ACHN (cell line): ENCODE results near the gene CRIP2.

ENCODE experiments used
- DNase-seq: peaks from one replicate; pipeline ENCODE4 v3.0.0-alpha.2; 2015
- in situ Hi-C: cut with HindIII; loops from 2 replicates; pipeline ENCODE4 v1.10.0; 2017; ENCODE audit warnings: low sequenced_read_pairs, low pct_ligation_motif_present, low pct_unique_long_range_greater_than_20kb

CRIP2 gene

DNA sequence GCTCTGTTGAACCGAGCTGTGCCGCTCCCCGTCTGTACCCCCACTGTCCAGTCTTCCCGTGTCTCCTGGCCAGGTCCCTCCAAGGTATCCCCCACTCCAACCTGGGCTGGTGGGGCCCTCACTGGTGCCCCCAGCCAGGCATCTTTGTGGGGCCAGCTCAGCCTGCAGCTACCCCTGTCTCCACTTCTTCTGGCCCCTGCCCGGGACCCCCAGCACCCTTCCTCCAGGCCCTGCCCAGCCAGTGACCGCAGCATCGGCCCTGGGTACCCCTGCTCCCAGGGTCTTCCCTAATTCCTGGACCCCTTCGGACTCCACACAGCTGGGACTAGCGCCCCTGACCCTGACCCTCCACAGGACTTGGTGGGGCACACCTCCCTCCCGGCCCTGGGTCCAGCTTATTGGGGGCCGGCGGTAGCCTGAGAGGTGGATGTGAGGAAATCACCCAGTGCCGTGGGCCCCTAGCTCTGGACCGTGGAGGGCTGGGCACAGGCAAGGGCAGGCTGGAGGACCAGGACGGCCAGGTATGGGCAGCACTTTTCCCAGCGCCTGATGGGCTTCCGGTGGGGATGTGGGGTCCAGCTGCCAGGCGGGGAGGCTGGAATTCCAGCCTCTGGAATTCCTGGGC, 8.0 kb downstream of the CRIP2 start:
- in situ Hi-C loops = no loop called here
- DNase-seq = no peak

DNA sequence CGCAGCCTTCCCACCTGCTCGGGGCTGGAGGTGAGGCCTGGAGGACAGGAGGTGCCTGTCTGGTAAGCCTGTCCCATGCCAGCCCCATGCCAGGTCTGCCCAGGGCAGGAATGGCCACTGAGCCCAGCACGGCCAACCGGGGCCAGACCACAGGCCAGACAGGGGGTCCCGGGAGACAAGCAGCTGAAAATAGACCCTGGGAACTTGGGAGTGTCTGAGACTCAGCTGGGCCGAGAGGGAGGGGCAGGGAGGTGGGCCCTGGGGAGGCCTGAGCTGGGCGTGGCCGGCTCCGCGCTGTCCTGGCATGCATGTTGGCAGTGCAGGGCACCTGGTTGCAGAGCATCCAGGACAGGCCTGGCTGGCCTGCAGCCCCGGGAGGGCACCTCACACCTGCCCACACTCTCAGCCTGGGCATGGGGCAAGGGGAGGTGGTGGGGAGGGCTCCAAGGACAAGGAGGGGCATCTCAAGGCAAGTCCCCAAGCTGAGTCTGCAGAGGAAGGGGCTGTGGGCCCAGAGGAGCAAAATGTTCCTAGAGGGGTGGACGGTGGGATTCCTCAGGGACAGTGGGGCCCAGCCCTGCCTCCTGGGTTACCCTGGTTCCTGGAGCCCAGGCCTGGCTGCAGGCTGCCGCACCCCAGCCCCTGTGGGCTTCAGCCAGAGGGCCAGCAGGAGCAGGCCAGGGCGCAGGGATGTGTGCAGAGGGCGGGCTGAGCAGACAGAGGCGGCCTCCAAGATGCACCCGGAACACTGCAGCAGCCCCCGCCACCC, 8.9 kb downstream of the CRIP2 start:
- in situ Hi-C loops = no loop called here
- DNase-seq = no peak

DNA sequence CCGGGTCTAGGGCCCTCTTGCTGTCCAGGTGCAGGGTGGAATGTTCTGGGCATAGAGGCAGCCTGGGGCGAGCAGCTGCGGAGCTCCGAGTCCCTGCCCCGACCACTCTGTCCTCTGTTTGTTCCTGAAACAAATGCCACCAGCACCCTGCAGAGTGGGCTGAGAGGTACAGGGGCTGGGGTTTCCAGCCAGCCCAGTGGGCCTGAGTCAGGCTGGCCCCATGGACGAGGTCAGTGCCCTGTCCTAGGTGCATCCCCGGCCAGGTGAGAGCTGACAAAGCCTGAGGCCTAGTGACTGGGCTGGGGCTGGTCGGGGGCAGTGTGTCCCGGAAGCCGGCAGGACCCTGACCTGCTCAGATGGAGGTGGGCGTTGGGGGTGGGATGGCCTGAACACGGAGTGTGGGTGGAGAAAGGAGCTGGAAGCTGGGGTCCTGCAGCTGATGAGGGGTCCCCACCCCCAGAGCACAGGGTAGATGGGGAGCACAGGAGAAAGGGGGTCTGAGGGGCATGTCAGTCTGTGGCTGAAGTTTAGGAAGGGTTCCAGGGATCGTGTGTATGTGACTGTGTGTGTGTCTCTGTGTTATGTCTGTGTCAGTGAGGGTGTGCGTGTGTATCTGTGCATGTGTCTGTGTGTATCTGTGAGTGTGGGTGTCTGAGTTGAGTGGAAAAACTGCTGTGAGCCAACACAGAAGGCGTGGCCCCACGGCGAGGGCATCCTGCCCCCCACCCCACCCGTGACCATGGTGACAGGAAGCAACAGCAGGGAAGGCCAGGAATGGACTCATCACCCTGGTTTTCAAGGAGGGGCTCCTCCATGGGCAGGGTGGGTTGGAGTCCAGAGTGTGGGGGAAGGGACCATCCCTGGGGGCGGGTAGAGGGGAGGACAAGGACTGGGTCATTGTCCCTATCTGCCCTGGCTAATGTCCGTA, 9.7 kb downstream of the CRIP2 start:
- in situ Hi-C loops = no loop called here
- no peak for DNase-seq

DNA sequence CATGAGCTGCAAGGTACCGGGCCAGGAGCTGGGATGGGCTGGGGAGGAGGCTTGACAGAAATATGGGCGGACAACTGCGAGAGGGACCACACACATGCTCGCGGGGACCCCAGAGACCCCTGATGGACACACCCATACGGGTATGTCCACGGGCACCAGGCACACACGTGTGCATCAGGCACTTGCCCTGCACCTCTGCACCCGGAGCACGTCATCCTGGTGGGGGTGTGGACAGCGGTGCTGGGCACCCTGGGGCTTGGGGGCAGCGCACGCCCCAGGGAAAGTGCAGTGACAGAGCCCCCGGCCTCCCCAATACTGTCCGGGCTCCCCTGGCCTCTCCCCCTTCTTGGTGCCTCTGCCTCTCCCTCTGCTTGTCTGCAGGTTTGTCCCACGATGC, 10.4 kb downstream of the CRIP2 start:
- in situ Hi-C loops = no loop called here
- DNase-seq = no peak

DNA sequence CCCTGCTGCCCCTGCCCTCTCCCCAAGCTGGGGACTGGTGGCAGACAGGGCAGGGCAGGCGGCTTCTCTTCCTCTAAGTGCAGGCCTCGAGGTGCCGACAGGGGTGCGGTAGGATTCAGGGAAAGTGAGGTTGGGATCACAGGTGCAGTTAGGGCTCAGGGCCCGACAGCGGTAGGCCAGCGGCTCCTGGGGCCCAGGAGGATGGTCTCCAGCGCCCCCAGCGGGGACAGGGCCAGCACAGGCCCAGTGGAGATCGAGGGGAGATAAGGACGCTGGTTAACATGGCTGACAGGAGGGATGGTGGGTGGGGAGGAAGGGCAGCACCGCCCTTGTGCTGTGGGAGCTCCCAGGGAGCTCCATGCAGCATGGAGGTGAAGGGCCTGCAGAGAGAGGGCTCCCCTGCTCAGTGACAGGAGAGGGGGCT, 11.1 kb downstream of the CRIP2 start:
- in situ Hi-C loops = no loop called here
- no peak for DNase-seq

DNA sequence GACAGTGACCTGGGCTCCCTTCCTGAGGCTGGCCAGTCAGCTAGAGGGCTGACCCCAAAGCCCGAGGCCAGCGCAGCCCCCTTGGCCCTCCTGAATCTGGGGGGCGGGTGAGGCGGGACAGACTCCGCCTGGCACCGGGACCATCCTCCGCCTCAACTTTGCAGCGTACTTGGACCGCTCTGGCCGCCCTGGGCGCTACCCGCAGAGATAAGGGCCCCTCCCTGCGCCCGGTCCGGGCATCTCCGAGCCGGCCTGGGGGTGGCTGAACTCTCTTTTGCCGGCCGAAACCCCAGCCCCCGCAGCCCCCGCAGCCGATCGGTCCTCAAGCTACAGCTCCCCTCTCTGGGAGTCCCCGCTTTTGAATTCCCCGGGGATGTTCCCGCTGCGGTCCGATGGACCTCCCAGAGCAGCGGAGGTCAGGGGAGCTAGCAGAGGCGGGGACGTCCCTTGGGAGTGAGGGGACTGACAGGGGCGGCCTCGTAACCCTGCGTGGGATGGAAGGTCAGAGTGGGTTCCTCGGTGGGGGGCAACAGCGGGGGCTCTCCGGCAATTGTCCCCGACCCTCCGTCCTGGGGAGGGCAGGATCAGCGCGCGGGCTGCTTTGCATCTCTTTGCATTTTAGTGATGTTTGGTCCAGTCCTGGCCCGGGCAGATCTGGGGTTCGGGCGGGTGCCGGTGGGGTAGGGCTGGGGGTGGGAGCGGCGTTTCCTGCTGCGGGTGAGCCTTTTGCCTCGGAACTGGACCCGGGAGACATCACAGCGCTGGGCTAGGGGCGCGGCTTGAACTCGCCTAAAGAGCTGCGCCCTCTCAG, 11.7 kb downstream of the CRIP2 start, which contains the start of gene CRIP1:
TSS of gene CRIP1 (plus strand) at position 724 of the 811 bp plus-strand sequence. CDS start 374 bp downstream, outside the sequence.
- in situ Hi-C loops = no loop called here
- DNase-seq = no peak

DNA sequence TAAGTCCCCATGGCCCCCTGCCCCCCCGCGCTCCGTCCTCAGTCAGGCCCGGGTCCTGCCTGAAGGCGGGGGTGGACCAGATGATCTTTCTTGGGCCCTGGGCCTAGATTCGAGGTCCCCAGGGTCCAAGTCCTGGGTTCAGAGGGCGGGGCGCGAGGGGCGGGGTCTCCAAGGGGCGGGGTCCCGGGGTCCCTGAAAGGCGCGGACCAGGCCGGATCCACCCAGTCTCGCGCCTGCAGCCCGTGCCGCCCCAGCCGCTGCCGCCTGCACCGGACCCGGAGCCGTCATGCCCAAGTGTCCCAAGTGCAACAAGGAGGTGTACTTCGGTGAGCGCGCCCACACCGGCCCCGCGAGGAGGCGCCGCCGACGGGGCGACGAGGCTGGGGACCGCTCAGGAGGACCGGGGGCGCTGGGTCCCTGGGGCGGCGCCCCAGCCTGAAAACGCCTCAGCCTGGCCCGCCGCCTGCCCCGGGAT, 12.4 kb downstream of the CRIP2 start:
- in situ Hi-C loops = no loop called here
- DNase-seq = peak; percentile 38

DNA sequence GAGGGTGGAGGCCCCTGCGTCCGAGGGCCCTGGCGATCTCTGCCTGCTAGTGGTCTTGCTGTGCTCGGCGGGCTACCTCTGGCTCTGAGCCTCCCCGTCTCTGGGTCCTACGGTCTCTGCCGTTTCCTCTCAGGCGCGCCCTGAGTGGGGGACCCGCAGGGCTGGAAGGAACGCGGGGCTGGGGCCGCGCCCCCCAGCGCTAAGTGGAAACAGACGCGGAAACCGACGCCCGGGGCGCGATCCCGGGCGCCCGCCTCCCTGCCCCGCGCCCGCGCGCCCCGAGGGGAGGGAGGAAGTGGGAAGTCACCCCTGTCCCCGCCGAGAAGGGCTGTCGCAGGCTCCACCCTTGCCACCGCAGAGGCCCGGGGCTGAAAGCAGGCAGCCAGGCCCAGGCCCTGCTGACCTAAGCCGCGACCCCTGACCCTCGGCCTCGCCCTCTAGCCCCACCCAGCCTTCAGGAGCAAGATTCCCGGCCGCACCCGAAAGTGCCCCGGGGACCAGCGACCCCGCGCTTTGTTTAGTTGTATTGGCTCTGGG, 12.9 kb downstream of the CRIP2 start:
- in situ Hi-C loops = no loop called here
- no peak for DNase-seq

DNA sequence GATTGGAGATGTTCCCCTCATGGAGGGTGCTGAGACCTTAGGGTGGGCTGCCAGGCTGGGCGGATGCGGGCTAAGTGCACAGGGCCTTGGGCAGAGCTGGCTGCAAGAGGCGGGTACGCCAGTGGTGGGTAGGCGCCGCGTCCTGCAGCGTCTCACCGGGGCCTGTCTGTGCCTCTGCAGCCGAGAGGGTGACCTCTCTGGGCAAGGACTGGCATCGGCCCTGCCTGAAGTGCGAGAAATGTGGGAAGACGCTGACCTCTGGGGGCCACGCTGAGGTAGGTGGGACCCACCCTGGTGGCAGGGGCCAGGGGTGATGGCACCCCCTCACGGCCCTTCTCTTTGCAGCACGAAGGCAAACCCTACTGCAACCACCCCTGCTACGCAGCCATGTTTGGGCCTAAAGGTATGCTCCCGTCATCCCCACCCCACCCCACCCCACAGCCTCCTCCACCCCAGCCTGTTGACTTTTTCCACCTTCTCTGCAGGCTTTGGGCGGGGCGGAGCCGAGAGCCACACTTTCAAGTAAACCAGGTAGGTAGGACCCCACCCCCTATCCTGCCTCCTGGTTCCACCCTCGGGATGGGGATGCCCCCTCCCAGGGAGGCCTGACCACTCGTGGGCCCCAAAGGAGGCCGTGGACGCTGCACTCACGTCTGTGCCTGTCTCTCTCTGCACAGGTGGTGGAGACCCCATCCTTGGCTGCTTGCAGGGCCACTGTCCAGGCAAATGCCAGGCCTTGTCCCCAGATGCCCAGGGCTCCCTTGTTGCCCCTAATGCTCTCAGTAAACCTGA, 13.6 kb downstream of the CRIP2 start:
- in situ Hi-C loops = no loop called here

DNA sequence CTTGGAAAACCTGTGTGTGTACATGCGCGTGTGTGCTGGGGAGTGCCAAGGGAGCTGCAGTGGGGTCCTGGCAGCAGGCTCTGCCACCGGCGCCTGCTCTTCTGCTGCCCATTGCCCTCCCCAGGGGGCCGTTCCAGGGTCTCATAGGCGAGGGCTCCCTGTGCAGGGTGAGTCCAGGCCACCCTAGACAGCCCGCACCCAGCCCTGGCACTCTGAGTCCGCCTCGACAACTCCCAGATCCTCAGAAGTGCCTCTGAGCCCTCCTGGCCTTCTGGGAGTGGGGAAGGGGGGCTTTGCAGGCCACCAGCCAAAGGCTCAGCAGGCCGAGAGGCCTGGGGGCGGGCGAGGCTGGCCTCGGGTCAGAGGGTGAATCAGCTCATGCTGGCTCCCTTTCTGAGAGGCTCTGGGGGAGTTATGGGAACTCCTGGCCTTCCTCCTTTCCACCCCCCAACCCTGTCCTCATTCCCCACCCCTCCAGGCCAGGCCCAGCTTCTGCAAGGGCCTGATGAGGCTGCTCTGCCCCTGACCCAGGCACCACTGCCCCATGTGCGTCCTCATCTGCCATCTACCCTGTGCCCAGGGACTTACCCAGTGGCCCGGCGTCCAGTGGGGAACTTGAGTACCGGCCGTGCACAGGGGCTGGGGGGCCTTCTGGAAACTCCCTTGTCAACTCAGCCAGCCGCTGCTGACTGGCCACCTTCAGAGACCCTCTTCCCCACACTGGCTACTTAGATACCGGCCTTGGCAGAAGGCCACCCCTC, 14.3 kb downstream of the CRIP2 start:
- in situ Hi-C loops = no loop called here
- DNase-seq = no peak

More for the DNA sequence above, 13.6 kb downstream of the CRIP2 start:
- no peak for DNase-seq

DNA sequence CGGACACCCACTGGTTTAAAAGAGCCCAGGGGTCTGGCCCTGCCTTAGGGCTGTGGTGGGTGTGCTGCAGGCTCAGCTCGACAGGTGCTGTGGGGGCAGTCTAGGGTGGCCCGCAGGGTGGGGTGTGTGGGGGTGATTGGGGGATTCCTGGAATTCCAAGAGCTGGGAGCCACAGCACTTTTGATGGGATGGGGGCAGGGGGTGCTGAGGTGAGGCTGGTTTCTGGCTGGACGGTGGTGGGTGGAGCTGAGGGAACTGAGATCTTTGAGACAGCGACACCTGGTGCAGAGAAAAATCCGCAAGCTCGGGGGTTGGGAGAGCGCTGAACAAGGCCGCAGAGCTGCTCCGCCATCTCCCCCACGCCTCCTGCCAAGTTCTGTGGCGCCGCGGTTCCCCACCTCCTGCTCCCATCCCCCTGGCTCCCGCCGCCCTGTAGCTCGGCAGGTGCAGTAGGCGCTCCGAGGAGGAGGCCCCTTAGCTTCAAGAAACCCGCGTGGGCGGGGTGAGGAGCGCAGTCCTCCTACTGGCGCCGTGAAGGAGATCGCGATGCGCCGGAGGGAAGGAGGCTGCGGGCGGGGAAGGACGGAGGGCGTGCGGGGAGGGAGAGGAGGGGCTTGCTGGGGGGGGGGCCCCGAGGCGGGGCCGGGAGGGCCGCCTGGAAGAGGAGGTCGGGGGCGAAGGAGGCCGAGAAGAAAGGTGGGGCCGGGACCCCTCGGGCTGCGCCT, 15.1 kb downstream of the CRIP2 start:
- DNase-seq = peak; percentile 86
- in situ Hi-C loops = no loop called here

DNA sequence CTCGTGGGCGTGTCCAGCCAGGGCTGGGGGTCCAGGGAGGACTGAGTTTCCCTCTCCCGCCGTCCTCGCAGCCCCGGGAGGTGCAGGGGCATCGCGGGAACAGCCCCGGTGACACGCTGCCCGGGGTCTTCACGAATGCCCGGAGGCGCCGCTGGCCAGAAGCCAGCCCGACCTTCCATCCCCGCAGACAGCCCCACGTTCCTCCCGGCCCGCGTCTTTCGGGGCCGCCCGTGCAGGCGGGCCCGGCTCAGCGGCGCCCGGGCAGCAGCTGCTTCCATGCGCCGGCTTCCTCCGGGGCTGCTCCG, 15.6 kb downstream of the CRIP2 start:
- DNase-seq = no peak

DNA sequence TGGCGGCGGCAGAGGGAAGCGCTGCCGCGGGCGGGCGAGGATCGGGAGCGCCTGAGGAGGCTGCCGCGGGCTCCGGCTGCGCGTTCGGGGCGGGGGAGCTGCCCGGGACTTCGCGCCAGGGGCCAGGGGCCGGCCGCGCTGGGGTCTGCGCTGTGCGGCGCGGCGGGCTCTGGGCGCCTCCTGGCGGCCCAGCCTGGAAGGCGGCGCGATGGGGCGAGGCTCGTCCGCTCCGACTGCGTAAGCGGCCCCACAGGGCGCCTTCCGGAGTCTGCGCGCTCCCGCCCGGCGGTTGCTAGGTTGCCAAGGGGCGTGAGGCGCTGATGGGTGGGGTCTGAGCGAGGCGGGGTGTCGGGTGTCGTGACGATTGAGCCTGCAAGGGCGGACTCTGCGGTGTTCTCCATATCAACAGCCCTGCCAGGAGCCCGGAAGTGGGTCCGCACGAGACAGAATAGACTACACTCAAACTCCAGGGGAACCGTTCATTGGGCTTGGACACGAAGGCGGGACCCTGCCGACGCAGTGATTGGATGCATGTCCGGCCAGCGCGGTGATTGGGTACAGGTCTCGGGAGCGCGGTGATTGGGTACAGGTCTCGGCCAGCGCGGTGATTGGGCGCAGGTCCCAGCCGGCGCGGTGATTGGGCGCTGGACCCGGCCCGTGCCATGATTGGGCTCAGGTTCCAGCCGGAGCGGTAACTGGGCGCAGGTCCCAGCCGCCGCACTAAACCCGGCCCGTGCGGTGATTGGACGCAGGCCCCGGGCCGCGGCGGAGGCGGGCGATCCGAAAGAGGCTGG, 16.1 kb downstream of the CRIP2 start, which contains the start of gene TEDC1:
TSS of gene TEDC1 (plus strand) at position 675 of the 794 bp plus-strand sequence. CDS start 130 bp downstream, outside the sequence.
- DNase-seq = peak; percentile 99
- in situ Hi-C loops = no loop called here

More for the DNA sequence above, 15.6 kb downstream of the CRIP2 start:
- in situ Hi-C loops = no loop called here

DNA sequence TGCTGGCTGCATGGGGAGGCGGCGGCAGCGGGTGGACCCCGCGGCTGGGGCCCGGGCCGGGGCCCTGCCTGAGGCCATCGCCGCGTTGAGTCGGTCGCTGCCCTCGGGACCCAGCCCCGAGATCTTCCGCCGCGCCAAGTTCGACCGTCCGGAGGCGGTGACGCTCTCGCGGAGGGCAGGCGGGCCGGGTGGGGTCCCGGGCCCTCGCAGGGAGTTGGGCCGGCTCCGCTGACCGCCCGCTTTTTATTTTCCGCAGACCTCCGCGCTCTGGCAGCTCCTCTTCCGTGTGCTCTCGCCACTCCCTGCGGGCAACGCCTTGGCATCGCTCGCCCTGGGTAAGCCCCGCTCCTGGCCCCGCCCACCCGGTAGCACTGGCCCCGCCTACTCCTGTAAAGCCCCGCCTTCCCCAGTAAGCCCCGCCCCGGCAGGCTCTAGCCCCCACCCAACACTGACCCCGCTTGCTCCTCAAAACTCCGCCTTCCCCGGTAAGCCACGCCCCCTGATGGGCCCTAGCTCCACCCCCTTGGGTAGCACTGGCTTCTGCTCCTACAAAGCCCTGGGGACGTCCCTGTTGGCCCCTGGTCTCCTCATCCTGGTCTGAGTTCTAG, 16.8 kb downstream of the CRIP2 start:
- DNase-seq = peak; percentile 65

More for the DNA sequence above, 16.8 kb downstream of the CRIP2 start:
- in situ Hi-C loops = no loop called here
